Measurements from ENCODE around the gene ATF6. TPM values are rescaled to one million over a fixed set of nuclear protein-coding genes. Genes with fewer than 3 reads are reported as not detected.

Gene ATF6
- total and polyA plus RNA-seq, 2 of the 8 experiments (the other 6 are each of a cell fraction or from before 2014, with no cell fraction given): 4.6 to 10.0 TPM

DNA sequence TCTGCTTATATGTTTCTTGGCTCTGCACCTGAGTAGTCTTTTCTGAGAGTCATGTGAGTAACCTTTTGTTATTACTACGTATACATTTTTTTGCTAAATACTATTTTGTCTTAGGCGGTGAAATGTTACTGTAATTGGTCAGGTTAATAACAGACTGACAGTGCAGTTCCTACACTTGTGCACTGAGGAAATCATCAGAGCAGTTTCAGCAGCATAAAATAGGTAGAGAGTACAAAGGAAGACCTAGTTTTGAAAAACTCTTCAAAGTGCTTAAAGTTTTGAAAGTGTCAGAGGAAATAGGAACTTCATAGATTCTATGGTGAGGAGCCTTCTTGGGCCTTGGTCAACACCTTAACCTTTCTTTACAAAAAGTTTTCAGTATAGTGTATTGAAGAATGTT is 11.1 kb downstream of the ATF6 start:
- FAIRE-seq: no peak
- no peak overlapping the region for H3K4me3 ChIP-seq (ENCODE audit: extremely low read depth in 1 of 4, insufficient read depth in 2 of 4, low read depth in 3 of 4, low read length in 4 of 4)
- H3K18ac ChIP-seq (ENCODE audit: extremely low read depth, low read length): no peak overlapping the region
- H2BK5ac ChIP-seq (ENCODE audit: low read depth, low read length): no peak overlapping the region
- H4K91ac ChIP-seq (replicated peaks; ENCODE audit: insufficient read length, low read length): no peak overlapping the region
- no peak overlapping the region for H3K14ac ChIP-seq (ENCODE audit: insufficient read length)
- no peak overlapping the region for H3K4ac ChIP-seq (replicated peaks; ENCODE audit: insufficient read length, low read depth, low read length)
- no peaks in the 10 kb centered on the region for H3K79me1 ChIP-seq (ENCODE audit: low read depth, low read length)
- H2BK12ac ChIP-seq (ENCODE audit: low read depth, low read length): no peak overlapping the region
- H3K56ac ChIP-seq (replicated peaks; ENCODE audit: insufficient read length, low read depth, low read length): no peak overlapping the region
- no peaks in the 10 kb centered on the region for H3K36me3 ChIP-seq (ENCODE audit: control insufficient read depth in 2 of 4, insufficient read depth in 4 of 4, low read length in 3 of 4)
- H2BK15ac ChIP-seq (ENCODE audit: low read length): no peak overlapping the region
- no peaks in the 10 kb centered on the region for H3K4me1 ChIP-seq (replicated peaks in 1 of 4; ENCODE audit: control insufficient read depth in 3 of 4, insufficient read depth in 4 of 4, low read length in 3 of 4)
- H2AK5ac ChIP-seq (ENCODE audit: low read depth, low read length): no peak overlapping the region
- no peaks in the 10 kb centered on the region for H3K27me3 ChIP-seq (replicated peaks in 1 of 4; ENCODE audit: control insufficient read depth in 3 of 4, extremely low read depth in 1 of 4, insufficient read depth in 3 of 4, low read length in 3 of 4)
- H2AFZ ChIP-seq (ENCODE audit: low read length): no peak overlapping the region
- no peak overlapping the region for H4K5ac ChIP-seq (ENCODE audit: insufficient read length, low read depth, low read length)
- H4K8ac ChIP-seq (ENCODE audit: extremely low read depth, insufficient read depth, low read length): no peak overlapping the region
- no peak overlapping the region for H3K27ac ChIP-seq (ENCODE audit: low read depth, low read length)
- 78% methylated on average over 2 of the region's 2 CpGs; no CpG with 5 or more reads in 1 of the 2 experiments for WGBS, 2 experiments (ENCODE audit: extremely low coverage in 1 of 2, insufficient coverage in 1 of 2, insufficient read length in 1 of 2, insufficient replicate concordance in 2 of 2, low coverage in 1 of 2, low lambda C conversion rate in 2 of 2, missing lambda C conversion rate in 1 of 2)
- DNase-seq (ENCODE audit: low read depth in 1 of 2, low spot score in 2 of 2): no peak
- H3K9ac ChIP-seq (replicated peaks in 1 of 4; ENCODE audit: extremely low read depth in 1 of 4, low read depth in 3 of 4, low read length in 3 of 4): no peak overlapping the region
- H3K79me2 ChIP-seq (ENCODE audit: control insufficient read depth in 1 of 2, insufficient read depth in 2 of 2, low read length in 2 of 2): no peaks in the 10 kb centered on the region; a peak in 1 of 4 replicates
- no peak overlapping the region for H2BK20ac ChIP-seq (ENCODE audit: low read length)
- CTCF ChIA-PET (ENCODE audit: partially characterized antibody): no interaction called here
- H2BK120ac ChIP-seq (replicated peaks; ENCODE audit: low read depth, low read length): no peak overlapping the region
- H3K4me2 ChIP-seq (ENCODE audit: insufficient read depth in 1 of 2, low read depth in 2 of 2, low read length in 2 of 2): no peak overlapping the region
- no peaks in the 10 kb centered on the region for H4K20me1 ChIP-seq (replicated peaks in 1 of 2; ENCODE audit: control insufficient read depth in 1 of 2, insufficient read depth in 2 of 2, low read length in 2 of 2)
- POLR2A ChIA-PET (ENCODE audit: partially characterized antibody): no interaction called here
- H3K9me3 ChIP-seq (ENCODE audit: insufficient read depth in 2 of 2, low read depth in 1 of 2, low read length in 1 of 2): no peaks in the 10 kb centered on the region
- H3K23me2 ChIP-seq (ENCODE audit: low read depth, low read length): no peaks in the 10 kb centered on the region; the same call in 1 of the 2 replicates
- H3K23ac ChIP-seq (ENCODE audit: insufficient read length): no peak overlapping the region
- TF ChIP-seq TBP (IDR thresholded peaks at IDR 0.05; ENCODE audit: low read depth, low read length): no peak
- TF ChIP-seq RBBP5 (IDR thresholded peaks at IDR 0.05; ENCODE audit: borderline replicate concordance, low read depth, low read length): no peak
- TF ChIP-seq SP4 (IDR thresholded peaks at IDR 0.05; ENCODE audit: low read length): no peak
- no peak for TF ChIP-seq EZH2 (IDR thresholded peaks at IDR 0.05; ENCODE audit: low read depth, low read length, severe bottlenecking)
- TF ChIP-seq KDM4A (IDR thresholded peaks at IDR 0.05; ENCODE audit: low read depth, low read length, severe bottlenecking): no peak

All from H1 (cell line).